HepG2 (cell line): ENCODE results near the gene ACSL3. TPM values are rescaled to one million over a fixed set of nuclear protein-coding genes. Genes with fewer than 3 reads are reported as not detected.
A peak's percentile ranks its signal among the peaks of the same experiment; 100 is the strongest.

Experiments used
- GLI4 ChIP-seq: sonication (generic); formaldehyde crosslinking; IDR thresholded peaks from 2 replicates; pipeline ENCODE4 v1.5.1; 2020; ENCODE audit warnings: missing genetic modification reagents, mild to moderate bottlenecking, moderate library complexity, borderline replicate concordance
- HNRNPUL1 ChIP-seq: fragments of 200-400 bp; formaldehyde crosslinking; IDR thresholded peaks from 2 replicates; pipeline ENCODE4 v1.6.1; 2017; ENCODE audit warnings: low read depth, mild to moderate bottlenecking, low read length, moderate library complexity
- ISL2 ChIP-seq: sonication (generic); formaldehyde crosslinking; IDR thresholded peaks from 2 replicates; pipeline ENCODE4 v1.5.0; 2020; ENCODE audit warnings: missing genetic modification reagents
- SNRNP70 ChIP-seq: fragments of 200-400 bp; formaldehyde crosslinking; IDR thresholded peaks from 2 replicates; pipeline ENCODE4 v1.6.1; 2017; ENCODE audit warnings: mild to moderate bottlenecking, low read depth, low read length, moderate library complexity
- ZBTB8A ChIP-seq: sonication (generic); formaldehyde crosslinking; IDR thresholded peaks from 2 replicates; pipeline ENCODE4 v1.4.0; 2020; ENCODE audit warnings: mild to moderate bottlenecking, low read depth, missing genetic modification reagents, borderline replicate concordance
- ZFP37 ChIP-seq: sonication (generic); formaldehyde crosslinking; IDR thresholded peaks from 2 replicates; pipeline ENCODE4 v1.4.0; 2020; ENCODE audit warnings: missing genetic modification reagents, borderline replicate concordance
- ZNF124 ChIP-seq: sonication (generic); formaldehyde crosslinking; IDR thresholded peaks from 2 replicates; pipeline ENCODE4 v1.4.0; 2020; ENCODE audit warnings: missing genetic modification reagents
- ZNF441 ChIP-seq: sonication (generic); formaldehyde crosslinking; IDR thresholded peaks from 2 replicates; pipeline ENCODE4 v1.7.0; 2021; ENCODE audit warnings: missing genetic modification reagents, borderline replicate concordance
- ZNF577 ChIP-seq: sonication (generic); formaldehyde crosslinking; IDR thresholded peaks from 2 replicates; pipeline ENCODE4 v1.4.0; 2020; ENCODE audit warnings: mild to moderate bottlenecking, low read depth, missing genetic modification reagents, borderline replicate concordance
- ZNF614 ChIP-seq: IDR thresholded peaks from 2 replicates; pipeline ENCODE4 v1.6.1; 2018; ENCODE audit warnings: missing biosample characterization, missing genetic modification reagents, inconsistent platforms, borderline replicate concordance
- polyA plus RNA-seq, 8 experiments: library from polyadenylated mRNA; depleted of rRNA in 3 of 8; stranded (reverse) in 7 of 8; unstranded in 1 of 8; fragments of >200 nt; fragmentation: Illumina TruSeq in 4 of 8; extraction: Trizol in 4 of 8; gene quantifications; 2 replicates each; pipeline versions ENCODE4 v1.2.1 to v1.2.3, GENCODE V29; 2011 to 2016; ENCODE audit warnings: low read depth in 4 of 8, missing spikeins in 1 of 8, mixed read lengths in 1 of 8; ENCODE audit not compliant: insufficient read depth in 1 of 8
- total RNA-seq, 5 experiments: library from RNA; depleted of rRNA; stranded (reverse); fragments of >200 nt; fragmentation: Illumina TruSeq; extraction: Trizol; gene quantifications; 2 replicates each; pipeline ENCODE4 v1.2.3, GENCODE V29; 2016; ENCODE audit warnings: low read depth in 1 of 5
- TF ChIP-seq, protein P1 (sequence below): sonication (generic); formaldehyde crosslinking; IDR thresholded peaks from 2 replicates; pipeline ENCODE4 v1.5.0; 2020; ENCODE audit warnings: mild to moderate bottlenecking, missing genetic modification reagents, moderate library complexity
- TF ChIP-seq, protein P2 (sequence below): sonication (generic); formaldehyde crosslinking; IDR thresholded peaks from 2 replicates; pipeline ENCODE4 v1.8.1; 2023; ENCODE audit warnings: mild to moderate bottlenecking, moderate library complexity, missing genetic modification reagents
- TF ChIP-seq, protein P3 (sequence below): IDR thresholded peaks from 2 replicates; pipeline ENCODE4 v1.6.1; 2016; ENCODE audit warnings: low read depth, missing genetic modification reagents, missing compliant biosample characterization
- TF ChIP-seq, protein P4 (sequence below): sonication (generic); formaldehyde crosslinking; IDR thresholded peaks from 2 replicates; pipeline ENCODE4 v1.5.1; 2020; ENCODE audit warnings: missing genetic modification reagents, mild to moderate bottlenecking, borderline replicate concordance
- TF ChIP-seq, protein P5 (sequence below): sonication (generic); formaldehyde crosslinking; IDR thresholded peaks from 2 replicates; pipeline ENCODE4 v1.4.0; 2020; ENCODE audit warnings: low read depth, mild to moderate bottlenecking, missing genetic modification reagents

Gene ACSL3
- total and polyA plus RNA-seq, 2 of the 13 experiments (the other 11 are each of a cell fraction or from before 2014, with no cell fraction given): 305 to 365 TPM

DNA sequence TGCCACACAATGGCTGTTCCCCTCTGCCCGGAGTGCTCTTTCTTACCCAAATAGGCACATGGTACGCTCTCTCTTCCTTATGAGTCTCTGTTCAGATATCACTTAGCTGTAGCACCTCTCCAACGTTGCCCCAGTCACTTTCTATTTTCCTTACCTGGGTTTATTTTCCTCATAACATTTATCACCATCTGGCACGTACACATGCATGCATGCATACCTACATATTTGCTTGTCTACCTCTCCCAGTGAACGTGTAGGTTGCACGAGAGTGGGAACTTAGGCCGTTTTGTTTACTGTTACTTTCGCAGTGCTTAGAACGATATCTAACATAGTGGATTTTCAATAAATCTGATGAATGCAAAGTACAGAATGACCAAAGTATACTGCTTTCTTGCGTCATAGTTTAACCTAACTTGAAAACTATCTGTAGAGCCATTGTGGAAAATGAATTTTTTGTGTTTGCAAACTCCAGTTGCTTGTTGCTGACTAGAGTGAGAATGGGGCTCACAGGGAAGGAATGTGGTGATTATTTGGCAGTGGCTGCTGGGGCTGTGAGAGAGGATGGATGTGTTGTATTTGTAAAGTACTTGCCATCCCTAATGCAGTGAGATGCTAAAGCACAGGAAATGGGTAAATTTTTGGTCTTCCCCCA lies 47.1 kb downstream of the ACSL3 start (continued):
- TF ChIP-seq, protein P1, sequence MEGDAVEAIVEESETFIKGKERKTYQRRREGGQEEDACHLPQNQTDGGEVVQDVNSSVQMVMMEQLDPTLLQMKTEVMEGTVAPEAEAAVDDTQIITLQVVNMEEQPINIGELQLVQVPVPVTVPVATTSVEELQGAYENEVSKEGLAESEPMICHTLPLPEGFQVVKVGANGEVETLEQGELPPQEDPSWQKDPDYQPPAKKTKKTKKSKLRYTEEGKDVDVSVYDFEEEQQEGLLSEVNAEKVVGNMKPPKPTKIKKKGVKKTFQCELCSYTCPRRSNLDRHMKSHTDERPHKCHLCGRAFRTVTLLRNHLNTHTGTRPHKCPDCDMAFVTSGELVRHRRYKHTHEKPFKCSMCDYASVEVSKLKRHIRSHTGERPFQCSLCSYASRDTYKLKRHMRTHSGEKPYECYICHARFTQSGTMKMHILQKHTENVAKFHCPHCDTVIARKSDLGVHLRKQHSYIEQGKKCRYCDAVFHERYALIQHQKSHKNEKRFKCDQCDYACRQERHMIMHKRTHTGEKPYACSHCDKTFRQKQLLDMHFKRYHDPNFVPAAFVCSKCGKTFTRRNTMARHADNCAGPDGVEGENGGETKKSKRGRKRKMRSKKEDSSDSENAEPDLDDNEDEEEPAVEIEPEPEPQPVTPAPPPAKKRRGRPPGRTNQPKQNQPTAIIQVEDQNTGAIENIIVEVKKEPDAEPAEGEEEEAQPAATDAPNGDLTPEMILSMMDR: no peak
- no peak for TF ChIP-seq ZNF577 (CRISPR knock-in tag)
- 0 out of 2 replicates have a peak, but pooled peaks have one; percentile 17 for TF ChIP-seq ISL2
- TF ChIP-seq, protein P2, sequence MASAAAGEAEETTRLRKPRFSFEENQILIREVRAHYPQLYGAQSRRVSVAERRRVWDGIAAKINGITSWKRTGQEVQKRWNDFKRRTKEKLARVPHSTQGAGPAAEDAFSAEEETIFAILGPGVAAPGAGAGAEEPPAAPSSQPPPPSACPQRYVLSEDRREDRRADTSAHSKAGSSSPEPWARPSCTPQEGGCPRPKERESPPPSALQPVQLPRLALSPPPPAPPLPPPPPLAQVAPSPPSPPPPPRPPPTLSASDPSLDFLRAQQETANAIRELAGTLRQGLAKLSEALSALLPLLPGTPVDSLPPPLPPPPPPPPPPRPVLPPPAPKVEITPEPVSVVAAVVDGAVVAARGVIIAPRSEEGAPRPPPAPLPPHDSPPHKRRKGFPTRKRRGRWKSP: peak; percentile 25; the same call in 1 of the 2 replicates
- no peak for TF ChIP-seq ZNF441 (CRISPR knock-in tag)
- no peak for TF ChIP-seq GLI4 (CRISPR knock-in tag)
- no peak for TF ChIP-seq ZFP37 (CRISPR knock-in tag)
- no peak for TF ChIP-seq ZBTB8A
- TF ChIP-seq, protein P3, sequence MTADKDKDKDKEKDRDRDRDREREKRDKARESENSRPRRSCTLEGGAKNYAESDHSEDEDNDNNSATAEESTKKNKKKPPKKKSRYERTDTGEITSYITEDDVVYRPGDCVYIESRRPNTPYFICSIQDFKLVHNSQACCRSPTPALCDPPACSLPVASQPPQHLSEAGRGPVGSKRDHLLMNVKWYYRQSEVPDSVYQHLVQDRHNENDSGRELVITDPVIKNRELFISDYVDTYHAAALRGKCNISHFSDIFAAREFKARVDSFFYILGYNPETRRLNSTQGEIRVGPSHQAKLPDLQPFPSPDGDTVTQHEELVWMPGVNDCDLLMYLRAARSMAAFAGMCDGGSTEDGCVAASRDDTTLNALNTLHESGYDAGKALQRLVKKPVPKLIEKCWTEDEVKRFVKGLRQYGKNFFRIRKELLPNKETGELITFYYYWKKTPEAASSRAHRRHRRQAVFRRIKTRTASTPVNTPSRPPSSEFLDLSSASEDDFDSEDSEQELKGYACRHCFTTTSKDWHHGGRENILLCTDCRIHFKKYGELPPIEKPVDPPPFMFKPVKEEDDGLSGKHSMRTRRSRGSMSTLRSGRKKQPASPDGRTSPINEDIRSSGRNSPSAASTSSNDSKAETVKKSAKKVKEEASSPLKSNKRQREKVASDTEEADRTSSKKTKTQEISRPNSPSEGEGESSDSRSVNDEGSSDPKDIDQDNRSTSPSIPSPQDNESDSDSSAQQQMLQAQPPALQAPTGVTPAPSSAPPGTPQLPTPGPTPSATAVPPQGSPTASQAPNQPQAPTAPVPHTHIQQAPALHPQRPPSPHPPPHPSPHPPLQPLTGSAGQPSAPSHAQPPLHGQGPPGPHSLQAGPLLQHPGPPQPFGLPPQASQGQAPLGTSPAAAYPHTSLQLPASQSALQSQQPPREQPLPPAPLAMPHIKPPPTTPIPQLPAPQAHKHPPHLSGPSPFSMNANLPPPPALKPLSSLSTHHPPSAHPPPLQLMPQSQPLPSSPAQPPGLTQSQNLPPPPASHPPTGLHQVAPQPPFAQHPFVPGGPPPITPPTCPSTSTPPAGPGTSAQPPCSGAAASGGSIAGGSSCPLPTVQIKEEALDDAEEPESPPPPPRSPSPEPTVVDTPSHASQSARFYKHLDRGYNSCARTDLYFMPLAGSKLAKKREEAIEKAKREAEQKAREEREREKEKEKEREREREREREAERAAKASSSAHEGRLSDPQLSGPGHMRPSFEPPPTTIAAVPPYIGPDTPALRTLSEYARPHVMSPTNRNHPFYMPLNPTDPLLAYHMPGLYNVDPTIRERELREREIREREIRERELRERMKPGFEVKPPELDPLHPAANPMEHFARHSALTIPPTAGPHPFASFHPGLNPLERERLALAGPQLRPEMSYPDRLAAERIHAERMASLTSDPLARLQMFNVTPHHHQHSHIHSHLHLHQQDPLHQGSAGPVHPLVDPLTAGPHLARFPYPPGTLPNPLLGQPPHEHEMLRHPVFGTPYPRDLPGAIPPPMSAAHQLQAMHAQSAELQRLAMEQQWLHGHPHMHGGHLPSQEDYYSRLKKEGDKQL: no peak
- no peak for TF ChIP-seq ZNF124
- TF ChIP-seq, protein P4, sequence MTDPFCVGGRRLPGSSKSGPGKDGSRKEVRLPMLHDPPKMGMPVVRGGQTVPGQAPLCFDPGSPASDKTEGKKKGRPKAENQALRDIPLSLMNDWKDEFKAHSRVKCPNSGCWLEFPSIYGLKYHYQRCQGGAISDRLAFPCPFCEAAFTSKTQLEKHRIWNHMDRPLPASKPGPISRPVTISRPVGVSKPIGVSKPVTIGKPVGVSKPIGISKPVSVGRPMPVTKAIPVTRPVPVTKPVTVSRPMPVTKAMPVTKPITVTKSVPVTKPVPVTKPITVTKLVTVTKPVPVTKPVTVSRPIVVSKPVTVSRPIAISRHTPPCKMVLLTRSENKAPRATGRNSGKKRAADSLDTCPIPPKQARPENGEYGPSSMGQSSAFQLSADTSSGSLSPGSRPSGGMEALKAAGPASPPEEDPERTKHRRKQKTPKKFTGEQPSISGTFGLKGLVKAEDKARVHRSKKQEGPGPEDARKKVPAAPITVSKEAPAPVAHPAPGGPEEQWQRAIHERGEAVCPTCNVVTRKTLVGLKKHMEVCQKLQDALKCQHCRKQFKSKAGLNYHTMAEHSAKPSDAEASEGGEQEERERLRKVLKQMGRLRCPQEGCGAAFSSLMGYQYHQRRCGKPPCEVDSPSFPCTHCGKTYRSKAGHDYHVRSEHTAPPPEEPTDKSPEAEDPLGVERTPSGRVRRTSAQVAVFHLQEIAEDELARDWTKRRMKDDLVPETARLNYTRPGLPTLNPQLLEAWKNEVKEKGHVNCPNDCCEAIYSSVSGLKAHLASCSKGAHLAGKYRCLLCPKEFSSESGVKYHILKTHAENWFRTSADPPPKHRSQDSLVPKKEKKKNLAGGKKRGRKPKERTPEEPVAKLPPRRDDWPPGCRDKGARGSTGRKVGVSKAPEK (CRISPR knock-in tag): no peak
- no peak for TF ChIP-seq HNRNPUL1
- TF ChIP-seq, protein P5, sequence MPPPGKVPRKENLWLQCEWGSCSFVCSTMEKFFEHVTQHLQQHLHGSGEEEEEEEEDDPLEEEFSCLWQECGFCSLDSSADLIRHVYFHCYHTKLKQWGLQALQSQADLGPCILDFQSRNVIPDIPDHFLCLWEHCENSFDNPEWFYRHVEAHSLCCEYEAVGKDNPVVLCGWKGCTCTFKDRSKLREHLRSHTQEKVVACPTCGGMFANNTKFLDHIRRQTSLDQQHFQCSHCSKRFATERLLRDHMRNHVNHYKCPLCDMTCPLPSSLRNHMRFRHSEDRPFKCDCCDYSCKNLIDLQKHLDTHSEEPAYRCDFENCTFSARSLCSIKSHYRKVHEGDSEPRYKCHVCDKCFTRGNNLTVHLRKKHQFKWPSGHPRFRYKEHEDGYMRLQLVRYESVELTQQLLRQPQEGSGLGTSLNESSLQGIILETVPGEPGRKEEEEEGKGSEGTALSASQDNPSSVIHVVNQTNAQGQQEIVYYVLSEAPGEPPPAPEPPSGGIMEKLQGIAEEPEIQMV (CRISPR knock-in tag): no peak
- TF ChIP-seq SNRNP70: no peak
- no peak for TF ChIP-seq ZNF614 (CRISPR knock-in tag)
